Calu3 (cell line): ENCODE measurements around the gene A3GALT2. TPM values are rescaled to one million over a fixed set of nuclear protein-coding genes. Genes with fewer than 3 reads are reported as not detected.

Source experiments
- BruUV-seq: library from RNA; stranded (reverse); fragments of 400-500 nt; replicated peaks from 2 replicates; lab custom pipeline; 2021; lab: Mats Ljungman, UMichigan
- CTCF ChIA-PET: fragments of 300-600 bp; sonication (Branson Sonifier 250); formaldehyde crosslinking; loops from one replicate; lab custom pipeline; 2022; ENCODE audit warnings: antibody characterized with exemption; lab: Charles Lee
- DNase-seq: peaks from one replicate; pipeline ENCODE4 v3.0.0; 2022
- H3K27ac Mint-ChIP-seq: one replicate; pipeline ENCODE4 v1.8.0; 2022; ENCODE audit warnings: mixed read lengths; ENCODE audit not compliant: unreplicated experiment
- H3K27me3 Mint-ChIP-seq: one replicate; pipeline ENCODE4 v1.8.0; 2022; ENCODE audit warnings: mixed read lengths; ENCODE audit not compliant: unreplicated experiment
- H3K36me3 Mint-ChIP-seq: one replicate; pipeline ENCODE4 v1.8.0; 2022; ENCODE audit warnings: mild to moderate bottlenecking, moderate library complexity, mixed read lengths; ENCODE audit not compliant: insufficient read depth, unreplicated experiment
- H3K4me1 Mint-ChIP-seq: one replicate; pipeline ENCODE4 v1.8.0; 2022; ENCODE audit warnings: mild to moderate bottlenecking, low read depth, mixed read lengths; ENCODE audit not compliant: unreplicated experiment
- H3K4me3 Mint-ChIP-seq: one replicate; pipeline ENCODE4 v1.8.0; 2022; ENCODE audit warnings: mild to moderate bottlenecking, low read depth, moderate library complexity, mixed read lengths; ENCODE audit not compliant: unreplicated experiment
- H3K9me3 Mint-ChIP-seq: one replicate; pipeline ENCODE4 v1.8.0; 2022; ENCODE audit warnings: low read depth, mixed read lengths; ENCODE audit not compliant: unreplicated experiment
- CTCF ChIP-seq: fragments of 200-600 bp; IDR thresholded peaks from one replicate; pipeline ENCODE4 v1.8.0; 2022; ENCODE audit warnings: antibody characterized with exemption; ENCODE audit not compliant: unreplicated experiment
- intact Hi-C: fragments of 100-400 bp; cut with micrococcal nuclease; formaldehyde crosslinking; loops from one replicate; pipeline ENCODE4 v1.10.0; 2022; ENCODE audit not compliant: unreplicated experiment
- total RNA-seq: library from RNA; stranded (reverse); gene quantifications from 2 replicates; pipeline ENCODE4 v1.2.3, GENCODE V29; 2022

Gene A3GALT2
- total RNA-seq, 1 experiment from 2014 or later, result not detected

- Mint-ChIP-seq H3K27ac (no peak overlapping the region), H3K36me3 (peaks cover 6% of the 10 kb centered on the region), H3K4me1 (no peaks in the 10 kb centered on the region), H3K4me3 (no peak overlapping the region), H3K9me3 (no peaks in the 10 kb centered on the region), H3K27me3 (no peaks in the 10 kb centered on the region)
- intact Hi-C loops, result no loop called here
- no peak for TF ChIP-seq CTCF
- DNase-seq, result no peak
- BruUV-seq, result no TSS peak
- CTCF ChIA-PET, result no interaction called here
Measured at GRCh38 chr1:33274446-33274845, 46.5 kb downstream of the A3GALT2 start.

DNA sequence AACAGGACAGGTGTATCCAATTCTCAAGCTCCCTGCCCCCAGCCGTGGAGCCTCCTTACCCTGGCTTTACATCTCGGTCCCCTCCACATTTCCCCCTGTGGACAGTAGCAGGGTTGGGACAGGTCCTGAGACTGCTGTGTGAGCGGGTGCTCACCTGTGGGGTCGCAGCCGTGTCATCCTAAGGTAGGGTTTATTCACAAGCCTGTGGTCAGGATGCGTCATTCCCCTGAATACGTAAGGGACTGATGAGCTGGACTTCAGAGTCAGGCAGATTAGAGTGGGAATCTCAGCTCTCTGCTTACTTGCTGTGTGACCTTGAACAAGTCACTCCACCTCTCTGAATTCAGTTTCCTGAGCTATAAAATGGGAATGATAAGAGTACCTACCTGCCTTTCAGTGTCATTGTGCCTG lies 46.9 kb downstream of the A3GALT2 start:
- peaks cover 6% of the 10 kb centered on the region for H3K36me3 Mint-ChIP-seq
- H3K27me3 Mint-ChIP-seq, result no peaks in the 10 kb centered on the region
- no peak for TF ChIP-seq CTCF
- H3K27ac Mint-ChIP-seq, result no peak overlapping the region
- DNase-seq, result no peak
- no peaks in the 10 kb centered on the region for H3K9me3 Mint-ChIP-seq
- no TSS peak for BruUV-seq
- CTCF ChIA-PET, result no interaction called here
- no peak overlapping the region for H3K4me3 Mint-ChIP-seq
- no peaks in the 10 kb centered on the region for H3K4me1 Mint-ChIP-seq
- intact Hi-C loops, result no loop called here

GRCh38 chr1:33273406-33273805 lies 47.5 kb downstream of the A3GALT2 start:
- intact Hi-C loops, result no loop called here
- no TSS peak for BruUV-seq
- DNase-seq, result no peak

DNA sequence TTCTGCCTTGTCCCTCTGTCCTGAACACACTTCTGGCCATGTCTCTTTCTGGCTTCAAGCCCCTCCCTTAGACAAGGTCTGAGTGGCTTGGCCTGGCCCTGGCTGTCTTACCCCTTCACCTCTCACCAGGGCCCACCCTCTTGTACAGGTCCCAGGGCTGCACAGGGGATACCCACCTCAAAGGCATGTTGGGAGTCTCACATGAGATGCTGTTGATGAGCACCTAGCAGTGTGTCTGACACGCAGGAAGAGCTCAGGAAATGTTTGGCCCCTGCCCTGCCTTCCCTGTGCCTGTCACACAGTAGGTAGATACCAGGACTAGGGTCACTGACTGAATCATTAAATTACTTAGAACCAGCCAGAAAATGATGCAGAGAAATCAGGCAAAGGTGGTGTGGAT lies 48.0 kb downstream of the A3GALT2 start:
- H3K4me1 Mint-ChIP-seq, result no peaks in the 10 kb centered on the region
- no TSS peak for BruUV-seq
- peaks cover 6% of the 10 kb centered on the region for H3K36me3 Mint-ChIP-seq
- no peaks in the 10 kb centered on the region for H3K9me3 Mint-ChIP-seq
- H3K4me3 Mint-ChIP-seq, result no peak overlapping the region
- no peak for DNase-seq
- intact Hi-C loops, result no loop called here
- H3K27me3 Mint-ChIP-seq, result no peaks in the 10 kb centered on the region
- H3K27ac Mint-ChIP-seq, result no peak overlapping the region
- no peak for TF ChIP-seq CTCF
- CTCF ChIA-PET, result no interaction called here

More at GRCh38 chr1:33273406-33273805, 47.5 kb downstream of the A3GALT2 start:
- Mint-ChIP-seq H3K4me1 (no peaks in the 10 kb centered on the region), H3K27me3 (no peaks in the 10 kb centered on the region), H3K27ac (no peak overlapping the region), H3K9me3 (no peaks in the 10 kb centered on the region), H3K36me3 (peaks cover 6% of the 10 kb centered on the region), H3K4me3 (no peak overlapping the region)
- no peak for TF ChIP-seq CTCF
- CTCF ChIA-PET, result no interaction called here
